Brain pericyte (primary cell): ENCODE results near the gene SEPTIN8.

ENCODE experiments used
- DNase-seq: peaks from one replicate; pipeline ENCODE4 v3.0.0-alpha.2; 2012; ENCODE audit warnings: low read depth, low spot score

SEPTIN8 gene

DNA sequence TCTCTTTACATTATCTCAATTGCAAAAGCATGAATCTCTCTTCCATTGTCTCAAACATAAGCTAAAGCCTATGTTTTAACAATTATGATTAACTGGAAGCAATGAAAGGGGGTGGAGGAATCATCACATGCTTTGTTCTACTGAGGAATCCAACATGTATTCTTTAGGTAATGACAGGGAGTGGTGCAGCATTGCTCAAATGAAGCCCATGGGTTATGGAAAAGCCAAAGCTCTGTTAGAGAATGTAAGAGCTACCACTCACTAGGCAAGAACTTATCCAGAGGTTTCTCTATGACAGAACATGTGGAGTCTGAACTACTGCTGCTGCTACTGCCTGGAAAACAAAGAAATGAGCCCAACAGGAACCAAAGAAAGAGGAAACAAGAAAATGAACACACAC is 68.4 kb downstream of the SEPTIN8 start:
- no peak for DNase-seq

DNA sequence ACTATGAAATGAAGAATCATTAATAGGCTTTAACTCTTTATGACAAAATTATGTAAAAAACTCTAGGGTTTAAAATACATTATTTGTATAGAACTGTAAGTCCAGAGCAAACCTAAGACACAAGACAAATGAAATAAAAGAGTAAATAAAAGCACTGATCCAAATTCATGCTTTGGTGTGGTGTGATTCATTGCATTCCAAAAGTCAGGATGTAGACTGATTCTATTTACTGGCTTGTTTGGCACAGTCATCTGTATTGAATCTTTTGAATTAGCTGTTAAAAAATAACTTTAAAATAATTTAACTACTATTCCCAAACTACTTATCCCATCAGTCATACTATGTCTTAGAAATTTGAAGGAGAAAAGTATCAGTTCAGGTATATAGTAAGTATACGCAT is 72.2 kb downstream of the SEPTIN8 start:
- no peak for DNase-seq
